22Rv1 (cell line): Measurements from ENCODE around the gene UBR3.

Source experiments
- CTCF ChIP-seq: fragments of 450-650 bp; IDR thresholded peaks from 2 replicates; pipeline ENCODE4 v1.5.1; 2017; ENCODE audit warnings: mild to moderate bottlenecking
- ZFX ChIP-seq: fragments of 450-650 bp; IDR thresholded peaks from 2 replicates; pipeline ENCODE4 v1.6.1; 2017; ENCODE audit warnings: antibody characterized with exemption, borderline replicate concordance

DNA sequence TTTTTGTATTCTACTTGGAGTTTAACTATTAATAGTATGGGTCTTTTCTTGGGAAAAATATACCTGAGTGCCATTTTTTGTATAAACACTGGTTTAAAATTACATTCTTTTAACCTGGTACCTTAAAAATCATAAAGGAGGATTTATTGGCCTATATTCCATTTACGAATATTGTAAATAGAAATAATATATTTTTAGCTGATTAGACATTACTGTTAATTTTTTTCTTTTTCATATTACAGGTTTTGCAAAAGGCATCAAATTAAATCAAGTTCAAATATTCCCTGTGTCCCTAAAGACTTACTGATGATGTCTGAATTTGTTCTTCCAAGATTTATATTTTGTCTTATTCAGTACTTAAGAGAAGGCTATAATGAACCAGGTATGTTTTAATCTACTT is 44.7 kb downstream of the UBR3 start:
- no peak for TF ChIP-seq CTCF
- no peak for TF ChIP-seq ZFX
